ENCODE measurements around the gene NCAM1. TPM values are rescaled to one million over a fixed set of nuclear protein-coding genes. Genes with fewer than 3 reads are reported as not detected.

NCAM1 gene
- total and polyA plus RNA-seq, 12 donors, result 38.7 to 181 (median 111) TPM

GRCh38 chr11:113148652-113149051 is 187.4 kb downstream of the NCAM1 start:
- H3K4me3 ChIP-seq, result no peak overlapping the region
- DNase-seq, result no peak
- TF ChIP-seq POLR2A (IDR thresholded peaks at IDR 0.05), result no peak
- no peak for TF ChIP-seq CTCF (IDR thresholded peaks at IDR 0.05)
- H3K36me3 ChIP-seq (replicated peaks in 1 of 2), result no peaks in the 10 kb centered on the region
- no peaks in the 10 kb centered on the region for H3K9me3 ChIP-seq (replicated peaks in 1 of 3)
- intact Hi-C loops (cut with DNase I), result no loop called here
- WGBS, 4 donors, result 75 to 100% (median 97%) methylated on average over 1 of the region's 1 CpG
- H3K27ac ChIP-seq, result no peak overlapping the region
- H3K27me3 ChIP-seq, result no peaks in the 10 kb centered on the region
- peaks cover 0 to 9% of the 10 kb centered on the region in 2 donors for H3K4me1 ChIP-seq (replicated peaks in 1 of 2)

GRCh38 chr11:113151521-113151920 is 190.3 kb downstream of the NCAM1 start:
- Histone ChIP-seq H3K27ac (no peak overlapping the region), H3K4me3 (no peak overlapping the region), H3K27me3 (no peaks in the 10 kb centered on the region), H3K4me1 (replicated peaks in 1 of 2) (peaks cover 0 to 13% of the 10 kb centered on the region in 2 donors), H3K36me3 (replicated peaks in 1 of 2) (no peaks in the 10 kb centered on the region), H3K9me3 (replicated peaks in 1 of 3) (no peaks in the 10 kb centered on the region)
- no peak for DNase-seq
- no peak for TF ChIP-seq CTCF (IDR thresholded peaks at IDR 0.05)
- no peak for TF ChIP-seq POLR2A (IDR thresholded peaks at IDR 0.05)
- 95 to 99% (median 97%) methylated on average over 4 of the region's 4 CpGs for WGBS, 4 donors
- intact Hi-C loops (cut with DNase I), result no loop called here

GRCh38 chr11:113152500-113152899 is 191.3 kb downstream of the NCAM1 start:
- TF ChIP-seq POLR2A (IDR thresholded peaks at IDR 0.05), result no peak
- no peak for TF ChIP-seq CTCF (IDR thresholded peaks at IDR 0.05)
- no peaks in the 10 kb centered on the region for H3K9me3 ChIP-seq (replicated peaks in 1 of 3)
- H3K36me3 ChIP-seq (replicated peaks in 1 of 2), result no peaks in the 10 kb centered on the region
- H3K4me3 ChIP-seq, result no peak overlapping the region
- H3K27ac ChIP-seq, result no peak overlapping the region
- intact Hi-C loops (cut with DNase I), result no loop called here
- H3K4me1 ChIP-seq (replicated peaks in 1 of 2), result peaks cover 0 to 13% of the 10 kb centered on the region in 2 donors
- H3K27me3 ChIP-seq, result no peaks in the 10 kb centered on the region
- no peak for DNase-seq

- no peak overlapping the region for H3K4me3 ChIP-seq
- peak in 1 of 7 donors; percentile 34 for DNase-seq
- peak overlapping the region; percentile 12 to 52 (median 21) for H3K27ac ChIP-seq
- no peaks in the 10 kb centered on the region for H3K9me3 ChIP-seq (replicated peaks in 1 of 3)
- peaks cover 0 to 13% of the 10 kb centered on the region in 2 donors for H3K4me1 ChIP-seq (replicated peaks in 1 of 2)
- H3K36me3 ChIP-seq (replicated peaks in 1 of 2), result no peaks in the 10 kb centered on the region
- intact Hi-C loops (cut with DNase I), result no loop called here
- TF ChIP-seq POLR2A (IDR thresholded peaks at IDR 0.05) (no peak), CTCF (IDR thresholded peaks at IDR 0.05) (no peak)
- no peaks in the 10 kb centered on the region for H3K27me3 ChIP-seq
- 54 to 68% (median 60%) methylated on average over 2 of the region's 2 CpGs for WGBS, 4 donors
These were observed 192.6 kb downstream of the NCAM1 start for GRCh38 chr11:113153847-113154246.
